Amniotic epithelial cell (primary cell): ENCODE results near the gene TMEM255B.
A peak's percentile ranks its signal among the peaks of the same experiment; 100 is the strongest.

Experiments used
- DNase-seq: peaks from one replicate; pipeline ENCODE4 v3.0.0-alpha.2; 2010; ENCODE audit warnings: low read depth

TMEM255B gene

GRCh38 chr13:113804017-113804702, 45.1 kb downstream of the TMEM255B start:
- DNase-seq = no peak

DNA sequence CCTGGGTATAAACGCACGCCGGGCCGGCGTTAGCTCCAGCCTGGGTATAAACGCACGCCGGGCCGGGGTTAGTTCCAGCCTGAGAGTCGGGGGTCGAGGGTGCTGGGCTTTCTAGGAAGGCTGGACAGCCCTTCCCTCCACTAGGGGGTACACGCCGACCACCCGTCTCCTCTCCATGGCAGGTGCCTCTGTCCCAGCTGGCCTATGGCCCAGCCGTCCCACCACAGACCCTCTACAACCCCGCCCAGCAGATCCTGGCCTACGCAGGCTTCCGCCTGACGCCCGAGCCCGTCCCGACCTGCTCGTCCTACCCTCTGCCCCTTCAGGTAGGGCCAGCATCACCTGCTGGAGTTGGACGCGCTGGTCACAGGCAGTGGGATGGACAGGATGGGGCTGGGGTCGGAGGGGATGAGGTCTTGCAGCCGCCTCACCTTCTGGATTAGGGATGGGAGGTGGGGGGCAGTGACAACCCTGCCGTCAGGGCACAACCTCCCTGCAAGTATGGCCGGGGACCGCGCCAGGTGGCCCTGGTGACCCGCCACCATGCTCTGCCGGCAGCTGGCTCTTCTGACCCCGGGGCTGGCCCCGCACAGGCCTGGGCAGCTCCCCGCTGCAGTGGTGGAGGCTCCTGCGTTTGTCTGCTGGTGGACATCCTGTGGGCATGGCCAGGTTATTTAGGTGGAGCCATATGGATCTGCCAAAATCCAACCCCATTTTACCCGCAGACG, 45.8 kb downstream of the TMEM255B start:
- no peak for DNase-seq

- DNase-seq = no peak
These were observed 46.5 kb downstream of the TMEM255B start for GRCh38 chr13:113805431-113806103.

GRCh38 chr13:113806104-113806471, 47.1 kb downstream of the TMEM255B start:
- no peak for DNase-seq

DNA sequence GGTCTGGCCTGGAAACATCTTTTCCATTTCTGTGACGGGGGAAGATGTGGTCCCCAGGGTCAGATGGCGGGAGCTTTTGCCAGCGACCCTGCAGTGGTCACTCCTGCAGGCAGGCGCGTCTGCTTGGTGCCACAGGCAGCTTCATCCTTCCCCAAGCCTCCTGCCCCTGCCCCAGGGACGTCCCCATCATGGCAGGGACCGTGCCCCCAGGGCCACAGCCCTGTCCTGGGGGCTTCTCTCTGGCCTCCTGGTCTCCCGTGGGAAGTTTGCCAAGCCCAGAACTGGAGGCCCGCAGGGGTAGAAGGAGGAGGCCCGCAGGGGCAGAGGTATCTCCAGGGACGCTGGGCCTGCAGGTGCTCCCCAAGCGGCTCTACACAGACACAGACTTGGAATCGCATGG, 47.5 kb downstream of the TMEM255B start:
- DNase-seq = no peak

DNA sequence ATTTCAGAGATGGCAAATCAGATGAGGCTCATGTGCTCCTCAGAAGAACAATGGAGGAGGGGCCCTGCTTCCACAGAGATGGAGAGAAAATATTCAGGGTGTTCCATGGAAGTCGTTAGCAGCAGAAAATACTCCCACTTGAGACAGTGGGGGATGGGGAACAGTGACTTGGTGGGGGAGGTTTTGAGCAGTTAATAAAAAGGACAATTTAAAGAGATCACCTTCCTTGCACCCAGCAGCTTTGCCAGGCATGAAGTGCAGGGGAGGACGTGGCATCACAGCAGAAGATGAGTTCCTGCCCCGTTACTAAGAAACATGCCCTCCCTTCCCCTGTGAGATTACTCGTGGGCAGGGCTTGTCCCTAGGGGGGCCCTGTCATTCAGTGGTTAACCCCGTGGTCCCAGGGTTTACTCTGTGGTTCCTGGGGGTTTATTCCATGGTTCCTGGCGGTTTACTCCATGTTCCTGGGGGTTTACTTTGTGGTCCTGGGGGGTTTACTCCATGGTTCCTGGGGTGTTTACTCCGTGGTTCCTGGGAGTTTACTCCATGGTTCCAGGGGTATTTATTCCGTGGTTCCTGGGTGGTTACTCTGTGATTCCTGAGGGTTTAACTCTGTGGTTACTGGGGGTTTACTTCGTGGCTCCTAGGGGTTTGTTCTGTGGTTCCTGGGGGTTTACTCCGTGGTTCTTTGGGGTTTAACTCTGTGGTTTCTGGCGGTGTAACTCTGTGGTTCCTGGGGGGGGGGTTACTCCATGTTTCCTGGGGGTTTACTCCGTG, 49.2 kb downstream of the TMEM255B start:
- DNase-seq = no peak

DNA sequence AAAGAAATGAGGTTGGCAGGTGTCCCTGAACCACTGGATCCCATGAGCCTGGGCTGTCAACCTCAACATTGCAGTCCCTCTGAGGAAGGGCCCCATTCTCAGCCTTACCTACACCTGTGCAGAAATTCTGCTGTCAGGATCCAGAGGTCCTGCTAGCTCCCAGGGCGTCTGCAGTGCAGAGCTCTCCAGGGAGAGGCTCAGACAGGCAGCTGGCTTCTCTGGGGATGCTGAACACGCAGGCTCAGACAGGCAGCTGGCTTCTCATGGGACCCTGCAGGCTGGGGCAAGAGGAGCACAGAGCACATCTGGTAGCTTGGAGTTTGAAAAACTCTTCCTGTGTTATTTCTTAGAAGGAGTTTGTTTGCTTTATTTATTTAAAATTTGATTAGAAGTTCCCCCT, 50.9 kb downstream of the TMEM255B start:
- DNase-seq = no peak

- DNase-seq = no peak
These were observed 51.6 kb downstream of the TMEM255B start for GRCh38 chr13:113810640-113811039.

GRCh38 chr13:113811081-113811928, 52.3 kb downstream of the TMEM255B start:
- DNase-seq = no peak

DNA sequence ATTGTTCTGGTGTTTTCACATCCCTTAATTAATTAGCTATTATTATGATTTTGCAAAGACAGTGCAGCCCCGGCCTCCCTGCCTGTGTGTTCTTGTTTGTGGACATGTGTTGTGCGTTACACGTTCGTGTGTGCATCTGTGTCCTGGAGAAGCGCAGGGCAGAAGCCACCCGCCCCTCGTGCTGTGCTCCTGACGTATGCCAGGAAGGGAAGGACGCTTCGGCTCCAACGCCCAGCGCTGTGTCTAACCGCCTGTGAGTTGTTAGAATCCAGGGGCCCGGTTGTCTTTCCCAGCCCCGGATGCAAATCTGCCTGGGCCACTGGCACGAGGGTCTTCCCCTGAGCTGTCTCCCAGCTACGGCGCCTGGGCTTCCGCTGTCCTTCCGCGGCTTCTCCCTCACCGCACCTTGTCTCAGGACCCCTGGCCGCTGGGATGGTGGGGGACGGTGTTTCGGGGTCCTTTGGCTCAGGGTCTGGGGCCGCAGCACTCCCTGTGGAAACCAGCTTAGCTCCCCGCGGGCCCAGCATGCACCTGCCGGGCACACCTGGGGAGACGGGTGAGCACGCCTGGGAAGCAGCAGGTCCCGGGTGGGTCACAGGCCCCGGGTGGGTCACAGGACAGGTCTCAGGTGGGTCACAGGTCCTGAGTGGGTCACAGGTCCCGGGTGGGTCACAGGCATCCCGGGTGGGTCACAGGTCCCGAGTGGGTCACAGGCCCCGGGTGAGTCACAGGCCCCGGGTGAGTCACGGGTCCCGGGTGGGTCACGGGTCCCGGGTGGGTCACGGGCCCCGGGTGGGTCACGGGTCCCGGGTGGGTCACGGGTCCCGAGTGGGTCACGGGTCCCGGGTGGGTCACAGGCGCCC, 53.4 kb downstream of the TMEM255B start:
- DNase-seq = no peak

- no peak for DNase-seq
These were observed 54.2 kb downstream of the TMEM255B start for GRCh38 chr13:113813070-113813748.

DNA sequence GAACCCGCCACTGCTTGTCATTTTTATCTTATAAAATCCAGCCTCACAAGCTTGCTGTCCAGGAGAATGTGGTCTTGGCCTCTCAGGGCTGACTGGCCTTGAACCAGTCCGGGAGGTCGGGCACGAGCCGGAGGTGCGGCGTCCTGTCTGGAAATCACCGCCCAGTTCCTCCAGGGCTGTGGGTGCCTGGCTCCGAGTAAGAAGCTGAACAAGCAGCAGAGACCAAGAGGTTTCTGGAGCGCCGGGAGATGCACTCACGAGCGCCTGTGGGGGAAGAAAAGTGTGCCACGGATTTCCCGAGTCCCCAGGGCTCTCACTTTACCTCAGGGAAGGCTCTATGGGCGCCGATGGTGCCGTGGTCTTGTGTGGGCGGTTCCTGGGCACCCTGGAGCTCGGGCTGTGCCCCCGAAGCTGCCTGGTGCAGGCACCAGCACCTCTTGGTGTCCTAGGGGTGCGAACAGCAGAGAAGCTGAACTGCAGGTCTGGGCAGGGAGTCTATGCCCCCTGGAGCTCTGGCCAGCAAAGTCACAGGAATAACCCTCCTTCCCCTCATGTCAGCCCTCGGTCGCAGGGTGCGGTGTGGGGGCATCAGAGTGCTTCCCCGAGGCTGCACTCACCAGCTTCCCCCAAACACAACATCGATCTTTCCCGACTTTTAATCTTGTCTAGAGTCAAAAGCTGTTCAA, 54.9 kb downstream of the TMEM255B start:
- peak; percentile 93 for DNase-seq

- peak; percentile 80 for DNase-seq
These were observed 55.4 kb downstream of the TMEM255B start for GRCh38 chr13:113814435-113814821.

GRCh38 chr13:113815151-113816058, 56.4 kb downstream of the TMEM255B start:
- no peak for DNase-seq

DNA sequence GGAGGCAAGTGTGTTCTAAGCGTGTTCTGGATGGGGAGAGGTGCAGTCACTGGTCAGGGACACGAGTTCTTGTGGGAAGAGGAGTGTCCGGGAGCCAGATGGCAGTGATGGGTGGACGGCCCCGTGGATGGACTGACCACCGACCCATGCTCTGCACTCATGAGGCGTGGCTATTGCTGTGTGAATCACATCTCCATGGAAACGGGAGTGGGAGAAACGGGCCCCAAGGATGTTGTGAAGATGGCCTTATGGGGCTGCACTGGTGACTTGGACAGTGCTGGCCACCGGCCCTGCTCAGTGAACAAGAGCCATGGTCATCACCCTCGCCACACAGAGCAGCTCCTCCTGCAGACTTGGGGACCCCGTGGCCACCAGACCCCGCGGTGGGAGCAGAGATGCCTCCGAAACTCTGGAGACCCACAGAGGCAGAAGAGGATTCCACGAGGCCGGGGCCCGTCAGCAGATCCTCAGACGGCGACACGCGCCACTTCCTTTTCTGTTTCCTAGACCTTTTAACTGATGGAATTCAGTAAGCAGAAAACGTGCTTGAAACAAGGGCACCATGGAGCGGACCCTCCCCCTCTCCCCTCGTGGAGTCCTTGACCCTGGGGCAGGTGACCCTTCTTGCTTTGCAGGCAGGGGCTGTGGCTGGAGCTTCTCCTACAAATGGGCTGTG, 57.4 kb downstream of the TMEM255B start:
- DNase-seq = peak; percentile 28

GRCh38 chr13:113816946-113817859, 58.2 kb downstream of the TMEM255B start:
- peak; percentile 84 for DNase-seq
